GM19035 (cell line): ENCODE data around the gene PRSS22.

Source experiments
- ATAC-seq: cut with Tn5 transposase; IDR thresholded peaks from one replicate; pipeline ENCODE4 v1.9.1; 2021; ENCODE audit not compliant: unreplicated experiment

Gene PRSS22

DNA sequence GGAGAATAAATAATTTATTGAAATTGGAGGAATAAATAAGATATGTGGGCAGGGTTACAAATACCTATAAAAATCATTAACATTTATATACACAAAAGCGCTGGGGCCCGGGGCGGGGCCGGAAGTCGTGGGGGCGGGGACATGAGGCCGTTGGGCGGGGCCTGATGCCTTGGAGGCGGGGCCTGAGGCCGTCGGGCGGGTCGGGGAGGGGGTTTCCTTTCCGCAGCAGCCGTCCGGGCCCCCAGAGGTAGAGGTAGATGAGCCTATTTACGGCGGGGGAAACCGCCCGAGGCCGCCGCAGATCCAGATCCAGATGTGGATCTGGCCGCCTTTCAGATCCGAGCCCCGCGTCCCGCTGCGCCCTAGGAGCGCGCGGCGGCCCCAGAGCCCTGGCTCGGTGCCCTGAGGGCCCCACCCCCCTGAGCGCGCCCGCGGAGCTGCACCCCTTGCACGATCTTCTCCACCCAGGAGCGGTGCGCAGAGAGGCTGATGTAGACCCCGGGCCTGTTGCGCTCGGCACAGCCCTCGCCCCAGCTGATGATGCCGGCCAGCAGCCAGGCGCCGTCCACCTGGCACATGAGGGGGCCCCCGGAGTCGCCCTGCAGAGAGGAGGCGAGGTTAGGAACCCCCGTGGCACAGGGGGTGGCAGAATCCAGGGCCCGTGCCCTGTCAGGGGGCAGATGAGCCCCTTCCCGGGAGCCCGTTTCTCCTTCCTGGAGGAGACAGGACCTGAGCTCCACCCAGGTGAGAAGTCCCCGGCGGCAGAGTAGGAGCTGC is 5.1 kb downstream of the PRSS22 start:
- ATAC-seq = no peak

DNA sequence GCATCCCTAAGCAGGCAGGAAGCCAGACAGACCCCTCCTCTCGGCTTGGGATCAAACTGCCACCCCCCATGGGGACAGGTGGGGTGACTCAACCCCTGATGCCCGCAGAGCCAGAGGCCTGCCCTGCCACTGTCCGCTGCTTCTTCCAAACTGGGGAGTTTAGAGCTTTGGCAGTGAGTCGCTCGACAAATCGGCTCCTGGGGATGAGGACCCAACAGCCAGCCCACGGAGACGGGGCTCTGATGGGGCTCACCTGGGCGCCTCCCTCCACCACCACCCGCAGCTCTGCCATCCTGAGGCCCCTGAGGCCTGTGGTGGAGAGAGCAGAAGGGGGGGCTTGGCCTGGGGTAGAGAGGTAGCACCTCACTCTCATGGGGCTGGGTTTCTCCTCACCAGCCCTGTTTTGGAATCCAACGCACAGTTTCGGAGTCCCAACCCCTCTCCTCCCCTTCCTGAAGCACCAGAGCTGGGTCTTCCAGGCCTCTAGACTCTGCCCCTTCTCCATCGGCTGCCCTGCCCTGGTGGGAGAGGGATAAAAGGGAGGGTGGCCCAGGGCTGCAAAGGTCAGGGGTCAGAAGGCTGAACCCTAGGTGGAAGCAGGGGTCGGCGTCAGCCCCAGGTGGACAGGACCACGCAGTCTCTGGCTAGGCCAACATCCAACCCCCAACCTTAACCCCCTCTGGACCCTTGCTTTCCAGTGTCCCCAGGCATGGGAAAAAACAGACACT is 5.8 kb downstream of the PRSS22 start:
- no peak for ATAC-seq

DNA sequence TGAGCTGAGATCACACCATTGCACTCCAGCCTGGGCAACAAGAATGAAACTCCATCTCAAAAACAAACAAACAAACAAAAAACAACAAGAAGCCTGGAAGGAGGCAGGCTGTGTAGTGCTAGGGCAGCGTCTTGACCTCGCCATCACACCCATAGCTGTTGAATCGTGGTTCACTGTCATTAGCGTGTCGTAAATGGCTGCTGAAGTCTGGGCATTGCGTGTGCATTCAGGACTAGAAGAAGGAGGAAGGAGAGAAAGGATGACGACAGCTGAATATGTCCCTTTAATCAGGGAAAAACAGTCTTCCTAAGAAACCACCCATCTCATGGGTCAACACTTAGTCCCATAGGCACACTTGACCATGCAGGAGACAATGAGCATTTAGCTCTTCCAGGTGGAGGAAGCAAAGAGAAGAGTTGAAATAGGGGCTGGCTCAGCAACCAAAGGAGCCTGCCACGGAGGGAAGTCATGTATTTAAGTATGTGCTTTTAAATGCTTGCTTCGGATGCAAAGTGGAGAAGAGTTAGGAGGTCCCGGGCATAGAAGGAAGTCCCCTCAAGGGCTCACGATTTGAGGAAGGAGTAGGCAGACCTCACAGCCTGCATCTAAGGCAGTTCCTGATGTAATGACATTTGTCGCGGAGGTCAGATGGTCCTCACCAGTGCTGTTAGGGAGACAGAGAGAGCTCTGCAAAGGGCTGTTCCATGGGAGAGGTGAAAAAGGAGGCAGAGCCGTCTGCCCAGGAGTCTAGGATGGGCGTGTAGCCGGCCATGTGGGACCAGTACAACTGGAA is 8.8 kb downstream of the PRSS22 start:
- ATAC-seq = no peak

DNA sequence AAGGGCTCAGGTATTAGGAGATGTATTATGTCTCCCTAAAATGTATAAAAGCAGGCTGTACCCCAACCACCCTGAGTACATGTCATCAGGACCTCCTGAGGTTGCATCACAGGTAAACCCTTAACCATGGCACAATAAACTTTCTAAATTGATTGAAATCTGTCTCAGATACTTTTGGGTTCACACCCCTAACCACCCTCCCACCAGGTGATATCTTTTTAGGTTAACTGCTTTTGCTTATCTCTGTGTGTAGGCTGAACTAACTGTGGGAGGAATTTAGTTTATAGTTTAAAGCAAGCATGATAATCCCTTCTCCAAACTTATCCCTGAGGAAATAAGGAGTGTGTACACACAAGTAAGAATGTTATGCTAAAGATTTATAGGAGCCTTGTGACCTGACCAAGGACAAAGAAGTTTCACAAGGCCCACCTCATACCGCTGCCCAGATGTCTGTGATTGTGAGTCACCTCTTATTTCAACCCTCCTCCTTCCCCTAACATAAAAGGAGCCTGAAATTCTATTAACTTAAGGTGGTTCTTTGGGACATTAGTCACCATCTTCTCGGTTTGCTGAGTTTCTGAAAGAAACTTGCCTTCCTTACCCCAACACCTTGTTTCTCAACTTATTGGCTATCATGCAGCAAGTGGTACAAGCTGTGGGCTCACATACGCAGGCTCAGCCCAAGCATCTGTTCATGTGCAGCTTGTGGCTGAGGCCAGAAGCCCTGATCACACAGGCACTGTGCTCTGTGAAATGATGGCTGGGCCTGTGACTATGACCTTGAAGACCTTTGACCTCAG is 11.3 kb downstream of the PRSS22 start:
- no peak for ATAC-seq

DNA sequence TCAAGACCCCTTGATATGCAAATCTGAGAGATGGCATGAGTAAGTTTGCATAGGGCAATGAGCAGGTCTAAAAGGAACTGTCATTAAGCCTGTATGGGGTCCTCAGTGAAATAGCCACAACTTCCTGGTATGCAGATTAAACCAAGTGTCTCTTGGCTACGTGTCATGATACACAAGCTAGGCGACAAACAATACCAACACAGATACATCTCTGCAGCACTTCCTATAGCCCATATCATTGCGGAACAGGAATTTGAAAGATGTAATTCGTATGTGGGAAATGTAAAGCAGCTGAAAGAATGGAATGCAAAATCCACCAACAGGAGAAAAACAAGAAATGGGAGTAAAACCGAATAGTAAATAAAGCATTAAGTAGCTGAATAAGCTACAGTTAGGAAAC is 12.9 kb downstream of the PRSS22 start:
- no peak for ATAC-seq

DNA sequence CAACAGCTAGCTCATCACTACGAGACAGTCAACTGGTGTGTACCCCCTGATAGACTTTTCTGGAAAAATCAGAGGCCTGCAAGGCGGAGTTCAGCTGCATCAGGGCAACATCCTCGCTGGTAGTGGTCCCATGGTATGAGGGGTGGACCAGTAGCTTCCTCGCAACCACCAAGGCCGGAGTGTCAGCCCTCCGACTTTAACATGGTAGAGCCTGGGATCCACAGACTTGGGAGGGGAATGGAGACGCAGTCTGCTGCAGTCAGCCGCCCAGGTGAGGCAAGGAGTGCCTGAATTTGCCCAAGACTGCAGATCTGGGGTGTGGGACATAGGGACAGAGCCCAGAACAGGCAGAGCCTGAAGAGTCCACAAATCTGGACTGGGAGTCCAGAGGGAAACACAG is 14.4 kb downstream of the PRSS22 start:
- no peak for ATAC-seq

DNA sequence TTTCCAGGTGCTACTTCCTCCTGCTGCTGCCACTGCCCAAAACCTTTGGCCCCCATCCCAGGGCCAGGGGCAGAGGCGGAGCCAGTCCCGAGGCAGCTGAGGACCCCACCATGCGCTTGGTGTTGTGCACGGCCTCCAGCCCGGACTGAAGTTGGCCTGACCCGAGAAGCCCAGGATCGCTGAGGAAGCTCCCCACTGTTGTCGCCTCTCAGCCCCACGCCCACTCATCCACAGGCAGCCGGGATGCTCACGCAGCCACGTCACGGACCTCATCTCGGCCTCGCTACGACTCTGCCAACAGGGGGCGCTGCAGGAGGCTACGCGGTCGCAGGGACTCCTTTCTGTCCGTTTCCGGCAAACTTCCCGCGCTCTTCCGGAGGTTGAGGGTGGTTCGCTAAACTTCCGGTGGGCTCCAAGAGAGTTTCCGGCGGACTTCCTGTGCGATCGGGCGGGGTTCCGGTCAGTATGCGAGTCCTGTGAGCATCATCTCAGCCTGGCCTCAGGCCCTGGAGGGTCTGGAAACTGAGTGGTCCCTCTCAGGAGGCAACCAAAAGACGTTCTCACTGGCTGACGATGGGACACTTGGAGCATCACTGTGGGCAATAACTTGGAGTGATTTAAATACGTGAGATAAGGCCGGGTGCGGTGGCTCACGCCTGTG is 15.5 kb downstream of the PRSS22 start:
- no peak for ATAC-seq

DNA sequence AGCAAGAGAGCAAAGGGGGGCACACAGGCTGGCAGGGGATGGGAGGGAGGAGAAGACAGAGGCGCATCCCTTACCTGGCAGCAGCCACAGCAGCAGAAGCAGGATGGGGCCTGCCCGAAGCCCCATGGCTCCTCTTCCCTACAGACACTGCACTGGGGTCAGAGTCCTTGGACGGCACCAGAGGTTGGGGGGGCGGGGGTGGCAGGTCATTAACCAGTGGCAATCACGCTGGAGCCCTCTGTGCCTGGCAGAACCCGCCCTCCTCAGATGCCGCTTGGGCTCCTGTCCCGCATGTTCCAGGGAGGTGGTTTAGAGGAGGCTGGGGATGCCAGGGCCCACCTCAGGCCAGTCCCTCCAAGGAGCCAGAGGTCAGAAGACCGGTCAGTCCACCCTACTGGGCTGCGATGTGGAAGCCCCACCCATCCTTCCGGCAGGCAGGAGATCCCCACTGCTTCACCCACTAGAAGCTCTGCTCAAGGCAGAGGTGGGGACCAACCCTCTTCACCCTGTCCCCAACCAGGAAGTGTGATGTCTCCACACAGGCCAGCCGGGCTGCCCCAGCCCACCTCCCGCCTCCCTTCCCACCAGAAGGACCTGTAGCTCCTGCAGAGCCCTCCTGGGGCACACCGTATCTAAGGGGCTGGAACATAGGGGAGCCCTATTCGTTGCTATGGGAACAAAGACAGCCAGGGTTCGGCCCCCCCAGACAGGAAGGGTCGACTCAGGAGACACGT is 16.2 kb downstream of the PRSS22 start:
- ATAC-seq = no peak

DNA sequence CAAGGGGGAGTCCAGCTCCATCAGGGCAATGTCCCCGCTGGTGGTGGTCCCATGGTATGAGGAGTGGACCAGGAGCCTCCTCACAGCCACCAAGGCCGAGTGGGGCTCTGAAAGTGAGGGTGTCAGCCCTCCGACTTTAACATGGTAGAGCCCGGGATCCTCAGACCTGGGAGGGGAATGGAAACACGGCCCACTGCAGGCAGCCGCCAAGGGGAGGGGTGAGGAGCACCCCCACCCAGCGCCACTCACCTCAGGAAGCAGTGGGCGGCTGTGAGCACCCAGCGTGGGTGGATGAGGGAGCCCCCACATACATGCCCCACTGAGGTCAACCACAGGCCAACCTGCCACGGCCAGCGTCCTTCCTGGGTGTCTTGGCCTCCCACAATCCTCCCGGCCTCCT is 17.1 kb downstream of the PRSS22 start:
- ATAC-seq = no peak

DNA sequence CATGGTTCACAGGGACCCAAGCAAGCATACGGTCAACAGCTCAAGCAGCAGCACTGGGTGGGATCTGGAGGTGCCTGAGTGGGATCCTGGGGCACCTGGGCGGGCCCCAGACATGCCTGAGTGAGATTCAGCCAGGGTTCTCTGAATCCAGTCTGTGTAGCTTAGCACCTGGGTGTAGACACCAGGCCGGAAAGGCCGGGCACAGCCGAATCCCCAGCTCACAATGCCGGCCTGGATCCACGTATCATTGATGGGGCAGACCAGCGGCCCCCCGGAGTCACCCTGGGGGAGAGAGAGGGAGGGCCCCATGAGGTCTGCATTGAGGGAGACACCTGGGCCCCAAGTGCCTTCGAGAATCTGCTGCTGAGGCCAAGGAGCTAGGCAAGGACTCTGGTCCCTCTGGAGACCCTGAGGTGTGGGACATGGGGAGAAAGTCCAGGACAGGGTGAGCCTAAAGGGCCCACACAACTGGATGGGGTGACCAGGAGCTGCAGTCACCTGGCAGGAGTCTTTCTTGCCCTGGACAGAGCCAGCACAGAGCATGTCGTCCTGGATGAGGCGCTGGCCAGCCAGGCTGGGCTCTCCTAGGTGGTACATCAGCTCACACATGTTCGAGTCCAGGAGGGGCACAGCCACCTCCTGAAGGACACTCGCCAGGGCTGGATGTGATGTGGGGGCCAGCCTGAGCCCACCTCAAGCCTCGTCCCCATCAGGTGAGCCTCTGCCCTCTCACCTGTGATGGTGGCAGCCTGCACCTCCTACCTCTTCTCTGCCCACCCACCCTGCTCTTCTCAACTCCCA is 18.1 kb downstream of the PRSS22 start:
- no peak for ATAC-seq

DNA sequence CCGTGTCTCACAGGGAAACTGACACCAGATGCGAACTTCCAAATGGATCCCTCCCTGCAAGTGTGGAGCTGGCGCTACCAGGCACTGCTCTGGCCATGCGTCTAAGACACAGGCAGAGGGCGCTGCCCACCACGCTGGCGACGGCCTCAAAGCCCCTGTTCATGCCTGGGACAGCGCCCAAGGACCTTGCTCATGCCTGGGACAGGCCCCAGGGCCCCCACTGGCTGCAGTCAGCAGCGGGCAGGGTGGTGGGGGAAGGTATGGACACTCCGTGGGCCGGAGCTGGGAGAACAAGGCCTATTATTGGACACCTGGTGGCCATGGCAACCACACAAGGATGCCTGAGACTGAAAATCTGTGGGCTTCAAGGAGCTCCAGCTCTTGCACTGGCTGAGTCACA is 19.0 kb downstream of the PRSS22 start:
- ATAC-seq = no peak

DNA sequence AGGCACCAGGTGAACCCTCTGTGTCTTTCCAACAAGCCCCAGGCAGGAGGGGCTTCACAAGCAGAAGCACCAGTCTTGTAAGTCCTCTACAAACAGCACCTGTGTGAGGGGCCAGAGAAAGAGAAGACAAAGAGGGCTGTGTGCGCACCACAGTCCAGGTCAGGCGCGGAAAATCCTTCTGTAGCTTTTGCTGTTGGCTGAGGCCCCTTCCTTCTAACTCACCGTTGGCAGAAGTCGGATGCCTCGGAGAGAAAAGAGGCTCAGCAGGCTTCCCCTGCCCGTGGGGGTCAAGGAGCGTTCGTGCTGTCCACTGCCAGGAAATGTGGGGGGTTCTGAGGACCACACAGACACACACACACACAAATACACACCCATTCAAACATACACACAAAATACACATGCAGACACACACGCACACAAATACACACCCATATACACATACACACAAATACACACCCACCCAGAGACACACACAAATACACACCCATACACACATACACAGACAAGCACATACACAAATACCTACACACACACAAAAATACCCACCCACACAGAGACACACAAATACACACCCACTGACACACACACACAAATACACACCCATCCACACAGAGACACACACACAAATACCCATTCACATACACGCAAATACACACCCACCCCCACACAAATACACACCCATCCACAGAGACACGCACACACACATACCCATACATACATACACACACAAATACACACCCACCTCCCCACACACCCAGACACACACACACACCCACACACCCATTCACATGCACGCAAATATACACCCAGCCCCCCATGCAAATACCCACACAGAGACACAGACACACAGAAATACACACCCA is 21.1 kb downstream of the PRSS22 start:
- ATAC-seq = no peak

DNA sequence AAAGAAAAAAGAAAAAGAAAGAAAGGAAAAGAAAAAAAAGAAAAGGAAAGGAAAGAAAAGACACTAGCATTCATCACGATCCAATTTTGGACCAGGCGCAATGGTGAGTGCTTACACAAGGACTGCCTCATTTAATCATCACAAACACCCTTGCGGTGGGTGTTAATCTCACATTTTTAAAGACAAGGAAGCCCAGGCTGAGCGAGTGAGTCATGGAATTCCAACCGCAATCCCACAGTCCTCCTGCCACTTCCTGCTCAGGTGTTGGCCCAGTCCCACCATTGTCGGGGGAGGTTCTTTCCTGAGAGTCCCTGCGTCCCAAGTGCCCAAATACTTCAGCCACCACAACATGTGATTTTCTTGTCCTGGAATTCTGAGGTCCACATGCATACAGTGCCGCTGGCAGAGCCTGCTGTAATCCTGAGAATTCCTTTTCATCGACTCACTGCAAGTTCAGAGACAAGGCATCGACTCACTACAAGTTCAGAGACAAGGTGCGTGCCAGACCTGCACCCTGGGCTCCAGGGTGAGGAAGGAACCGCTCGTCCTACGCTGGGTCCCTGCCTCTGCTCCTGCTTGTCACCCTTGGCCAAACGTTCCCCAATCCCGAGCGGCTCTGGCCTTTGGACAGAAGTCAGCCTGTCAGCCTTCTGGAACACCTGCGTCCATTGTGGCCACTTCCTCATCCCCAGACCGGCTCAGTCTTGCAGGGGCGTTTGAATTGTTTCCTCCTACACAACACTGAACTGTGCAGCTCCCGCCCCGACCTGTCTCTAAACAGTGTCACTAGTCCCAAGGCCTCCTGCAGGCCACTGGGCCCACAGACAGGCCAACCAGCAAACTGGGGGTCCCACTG is 22.1 kb downstream of the PRSS22 start:
- ATAC-seq = no peak

DNA sequence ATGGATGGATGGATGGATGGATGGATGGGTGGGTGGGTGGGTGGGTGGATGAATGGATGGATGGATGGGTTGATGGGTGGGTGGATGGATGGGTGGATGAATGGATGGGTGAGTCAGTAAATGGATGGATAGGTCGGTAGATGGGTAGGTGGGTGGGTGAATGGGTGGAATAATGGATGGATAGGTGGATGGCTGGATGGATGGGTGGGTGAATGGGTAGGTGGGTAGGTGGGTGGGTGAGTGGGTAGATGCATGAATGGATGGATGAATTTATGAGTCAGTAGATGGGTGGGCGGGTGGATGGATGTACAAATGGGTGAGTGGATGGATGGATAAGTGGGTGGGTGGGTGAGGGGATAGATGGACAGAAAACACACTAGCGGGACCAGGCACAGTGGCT is 23.0 kb downstream of the PRSS22 start:
- no peak for ATAC-seq

DNA sequence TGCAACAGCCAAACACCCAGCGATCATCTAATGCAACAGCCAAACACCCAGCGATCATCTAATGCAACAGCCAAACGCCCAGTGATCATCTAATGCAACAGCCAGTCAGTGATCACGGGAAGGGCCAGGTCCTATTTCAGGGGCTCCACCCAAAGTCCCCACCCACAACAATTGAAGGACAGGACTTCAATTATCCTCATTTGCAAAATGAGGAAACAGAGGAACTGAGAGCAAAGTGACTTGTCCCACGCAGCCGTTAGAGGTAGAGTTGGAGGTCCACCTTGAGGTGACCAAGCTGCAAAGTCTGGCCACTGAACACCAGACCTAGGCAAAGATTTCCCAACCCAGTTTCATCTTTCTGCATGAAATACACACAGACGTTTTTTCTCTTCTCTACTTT is 24.2 kb downstream of the PRSS22 start:
- ATAC-seq = no peak

DNA sequence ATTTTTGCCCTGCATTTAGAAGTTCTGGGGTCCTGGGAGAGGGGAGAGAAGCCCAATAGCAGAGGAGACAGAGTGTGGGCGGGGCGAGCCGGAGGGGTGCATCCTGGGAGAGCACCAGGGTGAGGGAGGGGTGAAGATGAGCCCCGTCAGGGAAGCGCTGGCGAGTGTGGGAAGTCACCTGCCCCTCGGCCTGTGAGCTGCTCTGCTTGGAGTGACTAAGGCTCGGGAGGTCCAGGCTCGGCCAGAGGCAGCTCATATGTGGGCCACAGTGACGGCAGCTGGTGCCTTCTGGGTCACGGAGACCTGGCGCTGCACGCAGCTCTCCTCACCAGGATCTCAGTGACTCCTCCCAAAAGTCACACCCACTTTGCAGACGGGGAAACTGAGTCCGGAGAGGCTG is 26.8 kb downstream of the PRSS22 start:
- no peak for ATAC-seq

DNA sequence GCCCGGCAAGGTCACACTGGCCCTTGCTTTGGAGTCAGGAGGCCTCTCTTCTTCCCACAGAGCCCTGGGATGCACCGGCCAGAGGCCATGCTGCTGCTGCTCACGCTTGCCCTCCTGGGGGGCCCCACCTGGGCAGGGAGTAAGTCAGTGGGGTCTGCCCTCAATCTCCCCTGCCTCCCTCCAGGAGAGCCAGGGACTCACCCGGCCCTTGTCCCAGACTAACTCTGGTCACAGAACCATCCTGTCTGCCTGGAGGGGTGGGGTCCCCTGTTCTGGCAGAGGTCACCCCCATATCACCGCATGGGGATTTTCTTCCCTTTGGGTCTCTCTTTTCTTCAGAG is 27.6 kb downstream of the PRSS22 start:
- no peak for ATAC-seq
